PC-3 (cell line): ENCODE data around the gene TMEM163. TPM values are rescaled to one million over a fixed set of nuclear protein-coding genes. Genes with fewer than 3 reads are reported as not detected.

ENCODE experiments used
- ATAC-seq: fragments of 200-7000 bp; cut with Tn5 transposase; 2 replicates; pipeline ENCODE4 v1.9.1; 2020; ENCODE audit warnings: mild to moderate bottlenecking, moderate library complexity
- BruUV-seq: library from RNA; stranded (reverse); fragments of 400-500 nt; replicated peaks from 2 replicates; lab custom pipeline; 2021; lab: Mats Ljungman, UMichigan
- CTCF ChIA-PET: fragments of 300-600 bp; sonication (Branson Sonifier 250); formaldehyde crosslinking; loops from one replicate; lab custom pipeline; 2022; ENCODE audit warnings: antibody characterized with exemption; lab: Charles Lee
- POLR2A ChIA-PET: fragments of 300-600 bp; sonication (Branson Sonifier 250); formaldehyde crosslinking; loops from one replicate; lab custom pipeline; 2022; ENCODE audit warnings: antibody characterized with exemption; ENCODE audit not compliant: unreplicated experiment; lab: Charles Lee
- DNase-seq: peaks from one replicate; pipeline ENCODE4 v3.0.0-alpha.2; 2015
- H2AFZ ChIP-seq: fragments of 300-600 bp; sonication (generic); 2 replicates; pipeline ENCODE4 v1.6.0; 2016; ENCODE audit warnings: antibody characterized with exemption, low read length
- H3F3A ChIP-seq: fragments of 300-600 bp; sonication (generic); one replicate; pipeline ENCODE4 v1.6.0; 2017; ENCODE audit warnings: antibody characterized with exemption, low read length, control low read depth, mild to moderate bottlenecking; ENCODE audit not compliant: unreplicated experiment
- H3K27ac ChIP-seq: fragments of 300-600 bp; sonication (generic); 2 replicates; pipeline ENCODE4 v1.5.1; 2016; ENCODE audit warnings: mild to moderate bottlenecking, low read length
- H3K27me3 ChIP-seq: fragments of 300-600 bp; sonication (generic); 2 replicates; pipeline ENCODE4 v1.6.1; 2016; ENCODE audit warnings: low read length, mixed read lengths
- H3K36me3 ChIP-seq: fragments of 300-600 bp; sonication (generic); 2 replicates; pipeline ENCODE4 v1.6.1; 2016; ENCODE audit warnings: low read depth, mixed run types, low read length, mixed read lengths
- H3K4me1 ChIP-seq: fragments of 300-600 bp; sonication (generic); 2 replicates; pipeline ENCODE4 v1.5.1; 2016; ENCODE audit warnings: low read length; ENCODE audit not compliant: insufficient read depth
- H3K4me2 ChIP-seq: fragments of 300-600 bp; sonication (generic); 2 replicates; pipeline ENCODE4 v1.6.0; 2016; ENCODE audit warnings: low read length
- H3K4me3 ChIP-seq: fragments of 300-600 bp; sonication (generic); 2 replicates; pipeline ENCODE4 v1.5.1; 2016; ENCODE audit warnings: mild to moderate bottlenecking, low read length, mixed read lengths
- H3K79me2 ChIP-seq: fragments of 300-600 bp; sonication (generic); 2 replicates; pipeline ENCODE4 v1.6.1; 2017; ENCODE audit warnings: low read length, mixed read lengths
- H3K9ac ChIP-seq: fragments of 300-600 bp; sonication (generic); 2 replicates; pipeline ENCODE4 v1.6.0; 2016; ENCODE audit warnings: mild to moderate bottlenecking, low read length
- H3K9me2 ChIP-seq: fragments of 300-600 bp; sonication (generic); replicated peaks from 2 replicates; pipeline ENCODE4 v1.6.1; 2016; ENCODE audit warnings: mixed run types, low read length, mixed read lengths
- H3K9me3 ChIP-seq: fragments of 300-600 bp; sonication (generic); 2 replicates; pipeline ENCODE4 v1.6.1; 2016; ENCODE audit warnings: low read length, mixed read lengths
- H4K20me1 ChIP-seq: fragments of 300-600 bp; sonication (generic); 2 replicates; pipeline ENCODE4 v1.6.1; 2016; ENCODE audit warnings: low read length, mixed read lengths
- CTCF ChIP-seq: fragments of 300-600 bp; sonication (generic); conservative IDR thresholded peaks from 2 replicates; pipeline ENCODE4 v1.5.1; 2017; ENCODE audit warnings: antibody characterized with exemption, low read depth, mild to moderate bottlenecking, low read length
- EZH2 ChIP-seq: fragments of 300-600 bp; sonication (generic); IDR thresholded peaks from one replicate; pipeline ENCODE4 v1.6.1; 2017; ENCODE audit warnings: antibody characterized with exemption, mild to moderate bottlenecking, low read length; ENCODE audit not compliant: unreplicated experiment
- EZH2phosphoT487 ChIP-seq: fragments of 300-600 bp; sonication (generic); IDR thresholded peaks from 2 replicates; pipeline ENCODE4 v1.6.1; 2018; ENCODE audit warnings: mild to moderate bottlenecking, antibody characterized with exemption, low read length, borderline replicate concordance
- intact Hi-C: fragments of 100-400 bp; cut with micrococcal nuclease; formaldehyde crosslinking; loops from 2 replicates; pipeline ENCODE4 v1.9.0; 2023
- total RNA-seq: library from RNA; depleted of rRNA; stranded (reverse); fragments of >200 nt; gene quantifications from 2 replicates; pipeline ENCODE4 v1.2.3, GENCODE V29; 2014

The TMEM163 gene
- total RNA-seq, 1 experiment from 2014 or later = 0.47 TPM

GRCh38 chr2:134436706-134437105, 282.1 kb downstream of the TMEM163 start:
- no peaks in the 10 kb centered on the region for H3K27me3 ChIP-seq
- no peak overlapping the region for H3K9ac ChIP-seq
- no peaks in the 10 kb centered on the region for H3K79me2 ChIP-seq
- no peak overlapping the region for H3K4me3 ChIP-seq
- no peaks in the 10 kb centered on the region for H3F3A ChIP-seq
- ChIA-PET CTCF (no interaction called here), POLR2A (no interaction called here)
- no peaks in the 10 kb centered on the region for H3K9me3 ChIP-seq
- H3K9me2 ChIP-seq = no peaks in the 10 kb centered on the region
- H3K4me1 ChIP-seq = peaks cover 15% of the 10 kb centered on the region
- H3K4me2 ChIP-seq = no peak overlapping the region
- H3K27ac ChIP-seq = no peak overlapping the region
- H3K36me3 ChIP-seq = no peaks in the 10 kb centered on the region
- H2AFZ ChIP-seq = no peak overlapping the region
- TF ChIP-seq CTCF = no peak
- no peak for TF ChIP-seq EZH2phosphoT487
- TF ChIP-seq EZH2 = no peak
- intact Hi-C loops = no loop called here
- DNase-seq (peak; percentile 29), ATAC-seq (no peak)
- no peaks in the 10 kb centered on the region for H4K20me1 ChIP-seq
- no TSS peak for BruUV-seq

GRCh38 chr2:134435936-134436335, 282.9 kb downstream of the TMEM163 start:
- DNase-seq (no peak), ATAC-seq (no peak)
- no TSS peak for BruUV-seq
- Histone ChIP-seq H3K27ac (no peak overlapping the region), H2AFZ (no peak overlapping the region), H3K9me2 (no peaks in the 10 kb centered on the region), H3K4me3 (no peak overlapping the region), H3K9me3 (no peaks in the 10 kb centered on the region), H4K20me1 (no peaks in the 10 kb centered on the region), H3K79me2 (no peaks in the 10 kb centered on the region), H3K4me1 (peaks cover 20% of the 10 kb centered on the region), H3K27me3 (no peaks in the 10 kb centered on the region), H3K9ac (no peak overlapping the region), H3K4me2 (no peak overlapping the region), H3F3A (no peaks in the 10 kb centered on the region), H3K36me3 (no peaks in the 10 kb centered on the region; the same call in 1 of the 2 replicates)
- POLR2A ChIA-PET = no interaction called here
- TF ChIP-seq EZH2 (no peak), CTCF (no peak), EZH2phosphoT487 (no peak)
- CTCF ChIA-PET = interaction anchor here (0.6 kb wide), 1 partner anchor 15 kb away, joined by 3 read pairs; no protein-coding TSS in a partner anchor
- intact Hi-C loops = no loop called here

- no TSS peak for BruUV-seq
- no peaks in the 10 kb centered on the region for H4K20me1 ChIP-seq
- POLR2A ChIA-PET = no interaction called here
- H3F3A ChIP-seq = no peaks in the 10 kb centered on the region
- H3K9me2 ChIP-seq = no peaks in the 10 kb centered on the region
- no peaks in the 10 kb centered on the region for H3K79me2 ChIP-seq
- no peaks in the 10 kb centered on the region; the same call in 1 of the 2 replicates for H3K36me3 ChIP-seq
- H3K4me1 ChIP-seq = peaks cover 20% of the 10 kb centered on the region
- H3K9me3 ChIP-seq = no peaks in the 10 kb centered on the region
- H3K27ac ChIP-seq = no peak overlapping the region
- H3K27me3 ChIP-seq = no peaks in the 10 kb centered on the region
- no peak overlapping the region for H3K9ac ChIP-seq
- H2AFZ ChIP-seq = no peak overlapping the region
- H3K4me2 ChIP-seq = no peak overlapping the region
- DNase-seq (no peak), ATAC-seq (no peak)
- TF ChIP-seq CTCF (no peak), EZH2 (no peak), EZH2phosphoT487 (no peak)
- intact Hi-C loops = no loop called here
- CTCF ChIA-PET = no interaction called here
- H3K4me3 ChIP-seq = no peak overlapping the region
These were observed 283.3 kb downstream of the TMEM163 start for GRCh38 chr2:134435505-134435904.
